Activated naive CD4-positive, alpha-beta T cell treated with anti-CD3 and anti-CD28 coated beads, Interleukin-2, amount 10 ng/mL, durations not matched to agents 7 days and 5 days (primary cell): ENCODE results near the gene SERTAD2.

Source experiments
- CTCF ChIA-PET: fragments of 350-600 bp; sonication (Branson Sonifier 250); formaldehyde crosslinking; loops from one replicate; lab custom pipeline; 2021; ENCODE audit warnings: antibody characterized with exemption; lab: Charles Lee
- DNase-seq: peaks from one replicate; pipeline ENCODE4 v3.0.0-alpha.2; 2020
- H3K27ac Mint-ChIP-seq: one replicate; pipeline ENCODE4 v1.8.0; 2021; ENCODE audit warnings: mild to moderate bottlenecking, moderate library complexity, mixed read lengths
- H3K27me3 Mint-ChIP-seq: one replicate; pipeline ENCODE4 v1.8.0; 2021; ENCODE audit warnings: mild to moderate bottlenecking, mixed read lengths
- H3K36me3 Mint-ChIP-seq: one replicate; pipeline ENCODE4 v1.8.0; 2021; ENCODE audit warnings: mixed read lengths
- H3K4me1 Mint-ChIP-seq: one replicate; pipeline ENCODE4 v1.8.0; 2021; ENCODE audit warnings: mixed read lengths
- H3K4me3 Mint-ChIP-seq: one replicate; pipeline ENCODE4 v1.8.0; 2021; ENCODE audit warnings: mild to moderate bottlenecking, moderate library complexity, mixed read lengths
- H3K9me3 Mint-ChIP-seq: one replicate; pipeline ENCODE4 v1.8.0; 2021; ENCODE audit warnings: mixed read lengths

Gene SERTAD2

GRCh38 chr2:64683771-64684510 is 30.2 kb upstream of the SERTAD2 start:
- H3K4me1 Mint-ChIP-seq = peaks cover 11% of the 10 kb centered on the region
- H3K36me3 Mint-ChIP-seq = no peaks in the 10 kb centered on the region
- H3K9me3 Mint-ChIP-seq = no peaks in the 10 kb centered on the region
- no peaks in the 10 kb centered on the region for H3K27me3 Mint-ChIP-seq
- no peak overlapping the region for H3K4me3 Mint-ChIP-seq
- H3K27ac Mint-ChIP-seq = no peak overlapping the region
- DNase-seq = no peak
- CTCF ChIA-PET = no interaction called here

- Mint-ChIP-seq H3K4me3 (no peak overlapping the region), H3K27me3 (no peaks in the 10 kb centered on the region), H3K9me3 (no peaks in the 10 kb centered on the region), H3K27ac (no peak overlapping the region), H3K36me3 (no peaks in the 10 kb centered on the region), H3K4me1 (peaks cover 17% of the 10 kb centered on the region)
- no peak for DNase-seq
- CTCF ChIA-PET = no interaction called here
These were observed 27.8 kb upstream of the SERTAD2 start for GRCh38 chr2:64681479-64681967.

- Mint-ChIP-seq H3K27ac (no peak overlapping the region), H3K4me1 (peaks cover 17% of the 10 kb centered on the region), H3K9me3 (no peaks in the 10 kb centered on the region), H3K4me3 (no peak overlapping the region), H3K36me3 (no peaks in the 10 kb centered on the region), H3K27me3 (no peaks in the 10 kb centered on the region)
- CTCF ChIA-PET = no interaction called here
- DNase-seq = no peak
These were observed 26.1 kb upstream of the SERTAD2 start for GRCh38 chr2:64679673-64680425.

- Mint-ChIP-seq H3K27me3 (no peaks in the 10 kb centered on the region), H3K27ac (no peak overlapping the region), H3K4me3 (no peak overlapping the region), H3K36me3 (no peaks in the 10 kb centered on the region), H3K9me3 (no peaks in the 10 kb centered on the region), H3K4me1 (peaks cover 17% of the 10 kb centered on the region)
- CTCF ChIA-PET = no interaction called here
- DNase-seq = no peak
These were observed 25.3 kb upstream of the SERTAD2 start for GRCh38 chr2:64678771-64679590.

- CTCF ChIA-PET = interaction anchor here (0.9 kb wide), 1 partner anchor 91 kb away, joined by 3 read pairs; no protein-coding TSS in a partner anchor
- Mint-ChIP-seq H3K4me3 (no peak overlapping the region), H3K27me3 (no peaks in the 10 kb centered on the region), H3K9me3 (no peaks in the 10 kb centered on the region), H3K36me3 (no peaks in the 10 kb centered on the region), H3K27ac (no peak overlapping the region), H3K4me1 (peaks cover 19% of the 10 kb centered on the region)
- DNase-seq = no peak
These were observed 23.8 kb upstream of the SERTAD2 start for GRCh38 chr2:64677530-64677929.

GRCh38 chr2:64675860-64676259 is 22.1 kb upstream of the SERTAD2 start:
- Mint-ChIP-seq H3K27ac (no peak overlapping the region), H3K9me3 (no peaks in the 10 kb centered on the region), H3K36me3 (no peaks in the 10 kb centered on the region), H3K4me3 (no peak overlapping the region), H3K27me3 (no peaks in the 10 kb centered on the region), H3K4me1 (peaks cover 20% of the 10 kb centered on the region)
- DNase-seq = peak; percentile 34
- CTCF ChIA-PET = interaction anchor here (0.7 to 3.4 kb wide), 5 partner anchors 12 to 30 kb away, joined by 3 to 11 read pairs (median 4); no protein-coding TSS in a partner anchor

- DNase-seq = no peak
- H3K36me3 Mint-ChIP-seq = peaks cover 5% of the 10 kb centered on the region
- CTCF ChIA-PET = interaction anchor here (0.9 to 3.4 kb wide), 3 partner anchors 17 to 27 kb away, joined by 3 to 11 read pairs (median 5); no protein-coding TSS in a partner anchor
- no peak overlapping the region for H3K4me3 Mint-ChIP-seq
- H3K9me3 Mint-ChIP-seq = no peaks in the 10 kb centered on the region
- peaks cover 9% of the 10 kb centered on the region for H3K4me1 Mint-ChIP-seq
- no peaks in the 10 kb centered on the region for H3K27me3 Mint-ChIP-seq
- no peak overlapping the region for H3K27ac Mint-ChIP-seq
These were observed 19.0 kb upstream of the SERTAD2 start for GRCh38 chr2:64672708-64673107.

GRCh38 chr2:64670047-64670446 is 16.3 kb upstream of the SERTAD2 start:
- no peak overlapping the region for H3K4me3 Mint-ChIP-seq
- H3K27me3 Mint-ChIP-seq = no peaks in the 10 kb centered on the region
- H3K4me1 Mint-ChIP-seq = peaks cover 32% of the 10 kb centered on the region
- DNase-seq = no peak
- H3K27ac Mint-ChIP-seq = no peak overlapping the region
- no peaks in the 10 kb centered on the region for H3K9me3 Mint-ChIP-seq
- CTCF ChIA-PET = no interaction called here
- peaks cover 9% of the 10 kb centered on the region for H3K36me3 Mint-ChIP-seq

- CTCF ChIA-PET = no interaction called here
- H3K4me1 Mint-ChIP-seq = peaks cover 34% of the 10 kb centered on the region
- no peak for DNase-seq
- no peak overlapping the region for H3K4me3 Mint-ChIP-seq
- no peak overlapping the region for H3K27ac Mint-ChIP-seq
- no peaks in the 10 kb centered on the region for H3K9me3 Mint-ChIP-seq
- H3K27me3 Mint-ChIP-seq = no peaks in the 10 kb centered on the region
- peaks cover 9% of the 10 kb centered on the region for H3K36me3 Mint-ChIP-seq
These were observed 15.6 kb upstream of the SERTAD2 start for GRCh38 chr2:64669288-64669687.

GRCh38 chr2:64668542-64668941 is 14.8 kb upstream of the SERTAD2 start:
- H3K27me3 Mint-ChIP-seq = no peaks in the 10 kb centered on the region
- CTCF ChIA-PET = no interaction called here
- peaks cover 37% of the 10 kb centered on the region for H3K4me1 Mint-ChIP-seq
- H3K9me3 Mint-ChIP-seq = no peaks in the 10 kb centered on the region
- H3K27ac Mint-ChIP-seq = no peak overlapping the region
- H3K36me3 Mint-ChIP-seq = peaks cover 12% of the 10 kb centered on the region
- no peak for DNase-seq
- no peak overlapping the region for H3K4me3 Mint-ChIP-seq

- no peak for DNase-seq
- CTCF ChIA-PET = interaction anchor here (0.6 to 2.7 kb wide), 4 partner anchors 10 to 125 kb away, joined by 3 to 8 read pairs (median 6); partner anchors contain the start of gene SERTAD2
- Mint-ChIP-seq H3K4me1 (peaks cover 36% of the 10 kb centered on the region), H3K9me3 (no peaks in the 10 kb centered on the region), H3K4me3 (peak overlapping the region; percentile 34), H3K27me3 (no peaks in the 10 kb centered on the region), H3K36me3 (peaks cover 12% of the 10 kb centered on the region), H3K27ac (peak overlapping the region; percentile 91)
These were observed 13.8 kb upstream of the SERTAD2 start for GRCh38 chr2:64667535-64667934.

- H3K27me3 Mint-ChIP-seq = no peaks in the 10 kb centered on the region
- H3K27ac Mint-ChIP-seq = peak overlapping the region; percentile 91
- peak overlapping the region; percentile 34 for H3K4me3 Mint-ChIP-seq
- H3K36me3 Mint-ChIP-seq = peaks cover 12% of the 10 kb centered on the region
- no peaks in the 10 kb centered on the region for H3K9me3 Mint-ChIP-seq
- peaks cover 34% of the 10 kb centered on the region for H3K4me1 Mint-ChIP-seq
- no peak for DNase-seq
- CTCF ChIA-PET = interaction anchor here (1.0 to 2.7 kb wide), 4 partner anchors 9 to 21 kb away, joined by 5 to 8 read pairs (median 6); partner anchors contain the start of gene SERTAD2
These were observed 13.2 kb upstream of the SERTAD2 start for GRCh38 chr2:64666810-64667438.

- Mint-ChIP-seq H3K27ac (peak overlapping the region; percentile 69), H3K4me3 (no peak overlapping the region), H3K4me1 (peaks cover 34% of the 10 kb centered on the region), H3K27me3 (no peaks in the 10 kb centered on the region), H3K36me3 (peaks cover 12% of the 10 kb centered on the region), H3K9me3 (no peaks in the 10 kb centered on the region)
- CTCF ChIA-PET = interaction anchor here (1.1 to 2.7 kb wide), 2 partner anchors 8 to 10 kb away, joined by 4 to 8 read pairs; no protein-coding TSS in a partner anchor
- no peak for DNase-seq
These were observed 12.0 kb upstream of the SERTAD2 start for GRCh38 chr2:64665709-64666108.
